Measurements from ENCODE around the gene ERN1.
"Not testable (repeated sequence)": the region's sequence is repeated elsewhere in the genome, so short reads cannot be mapped to it uniquely, and the experiment has no call there.

ERN1 gene

DNA sequence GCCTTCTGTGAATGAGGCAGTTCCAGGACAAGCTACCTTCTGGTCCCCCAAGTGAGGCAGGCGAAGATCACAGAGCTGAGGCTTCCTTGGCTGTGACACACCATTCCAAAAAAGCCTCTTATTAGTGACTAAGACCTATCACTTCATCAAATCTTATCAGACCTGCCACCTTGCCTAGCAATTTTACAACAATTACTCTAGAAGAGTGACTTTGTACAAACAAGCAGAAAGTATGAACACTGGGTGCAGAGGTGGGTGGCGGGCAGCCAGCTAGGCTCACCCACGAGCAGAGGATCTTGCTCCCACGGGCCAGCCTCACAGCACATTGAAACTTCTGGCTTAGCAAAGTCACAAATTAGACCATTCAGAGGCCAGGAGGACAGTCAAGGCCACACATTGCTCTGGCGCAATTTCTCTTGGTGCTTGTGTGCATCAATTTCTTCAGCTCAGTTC, 107.3 kb downstream of the ERN1 start:
- DNase-seq: no peak

DNA sequence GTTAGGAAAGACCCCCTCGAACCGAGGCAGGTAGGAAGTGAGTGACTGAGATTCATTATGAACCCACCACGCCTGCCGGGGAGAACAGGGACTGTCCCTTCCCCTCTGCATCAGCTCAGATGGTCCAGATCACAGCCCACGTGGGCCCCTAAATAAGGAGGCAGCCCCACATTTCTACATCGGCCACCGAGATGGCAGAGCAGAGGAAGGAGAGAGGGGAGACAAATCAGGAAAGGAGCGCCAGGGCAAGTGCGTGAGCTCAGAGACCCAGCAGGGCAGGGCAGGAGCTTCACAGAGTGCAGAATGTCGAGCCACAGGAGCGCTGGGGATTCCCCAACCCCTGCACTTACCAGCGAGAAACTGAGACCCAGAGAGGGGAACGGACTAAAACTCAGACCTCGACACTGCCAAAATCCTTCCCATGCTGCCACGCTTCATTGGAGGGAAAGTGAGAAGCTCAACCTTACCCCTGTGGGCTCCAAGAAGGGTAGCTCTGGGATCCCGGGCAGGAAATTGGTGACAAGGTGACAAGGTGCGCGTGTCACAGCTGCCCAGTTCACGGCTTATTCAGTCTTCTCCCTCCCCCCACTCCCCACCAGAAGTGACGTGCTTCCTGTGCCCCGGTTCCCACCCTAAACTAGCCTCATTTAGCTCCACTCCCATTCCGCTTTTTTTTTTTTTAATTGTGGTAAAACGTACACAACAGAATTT, 109.7 kb downstream of the ERN1 start, which contains the start of gene ICAM2:
Gene ICAM2, minus strand, starts transcription at position 578 of the 711 bp plus-strand sequence. CDS start 13,942 bp downstream, outside the sequence.
- peak; percentile 89 for DNase-seq

DNA sequence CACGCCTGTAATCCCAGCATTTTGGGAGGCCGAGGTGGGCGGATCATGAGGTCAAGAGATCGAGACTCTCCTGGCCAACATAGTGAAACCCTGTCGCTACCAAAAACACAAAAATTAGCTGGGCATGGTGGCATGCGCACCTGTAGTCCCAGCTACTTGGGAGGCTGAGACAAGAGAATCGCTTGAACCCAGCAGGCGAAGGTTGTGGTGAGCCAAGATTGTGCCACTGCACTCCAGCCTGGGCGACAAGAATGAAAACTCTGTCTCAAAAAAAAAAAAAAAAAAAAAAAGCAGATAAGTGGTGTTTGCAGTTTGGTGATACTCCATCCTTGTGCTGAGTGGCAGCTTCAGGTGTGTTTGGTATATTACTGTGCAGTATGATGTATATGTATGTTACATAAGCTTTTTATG, 110.4 kb downstream of the ERN1 start:
- not testable (repeated sequence) for DNase-seq

DNA sequence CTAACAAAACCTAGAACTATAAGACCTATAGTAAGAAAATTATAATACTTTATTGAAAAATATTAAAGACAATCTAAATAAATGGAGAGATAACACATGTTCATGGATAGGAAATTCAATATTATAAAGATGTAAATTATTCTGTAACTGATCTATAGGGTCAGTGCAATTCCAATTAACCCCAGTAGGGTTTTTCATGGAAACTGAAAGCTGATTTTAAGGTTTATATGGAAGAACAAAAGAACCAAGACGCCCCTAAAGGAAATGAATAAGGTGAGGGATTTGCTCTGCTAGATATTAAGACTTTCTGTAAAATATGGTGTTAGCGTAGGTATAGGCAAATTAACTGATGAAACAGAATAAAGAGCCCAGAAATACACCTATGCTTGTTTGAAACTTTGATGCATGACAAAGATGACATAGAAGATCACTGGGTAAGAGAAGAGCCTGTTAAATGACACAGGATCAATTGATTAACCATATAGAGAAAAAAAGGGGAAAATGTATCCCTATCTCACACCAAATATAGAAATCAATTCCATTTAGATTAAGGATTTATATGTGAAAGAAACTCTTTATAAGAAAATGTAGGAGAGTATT, 112.5 kb downstream of the ERN1 start:
- DNase-seq: no peak

DNA sequence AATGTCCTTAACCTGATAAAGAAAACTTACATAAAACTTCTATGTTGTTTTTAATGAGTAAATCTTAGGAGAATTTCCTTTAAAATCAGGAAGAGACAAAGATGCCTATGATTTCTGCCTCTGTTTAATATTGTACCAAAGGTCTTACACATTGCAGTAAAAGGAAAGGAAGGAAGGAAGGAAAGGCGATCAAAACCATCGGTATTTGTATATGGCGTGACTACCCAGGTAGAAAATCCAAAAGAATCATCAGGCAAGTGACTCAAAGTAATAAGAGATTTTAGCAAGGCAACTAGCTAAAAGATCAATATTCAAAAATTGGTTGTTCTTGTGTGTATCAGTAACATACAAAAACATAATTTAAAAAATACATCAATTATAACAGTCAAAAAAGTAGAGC, 113.0 kb downstream of the ERN1 start:
- DNase-seq: no peak

DNA sequence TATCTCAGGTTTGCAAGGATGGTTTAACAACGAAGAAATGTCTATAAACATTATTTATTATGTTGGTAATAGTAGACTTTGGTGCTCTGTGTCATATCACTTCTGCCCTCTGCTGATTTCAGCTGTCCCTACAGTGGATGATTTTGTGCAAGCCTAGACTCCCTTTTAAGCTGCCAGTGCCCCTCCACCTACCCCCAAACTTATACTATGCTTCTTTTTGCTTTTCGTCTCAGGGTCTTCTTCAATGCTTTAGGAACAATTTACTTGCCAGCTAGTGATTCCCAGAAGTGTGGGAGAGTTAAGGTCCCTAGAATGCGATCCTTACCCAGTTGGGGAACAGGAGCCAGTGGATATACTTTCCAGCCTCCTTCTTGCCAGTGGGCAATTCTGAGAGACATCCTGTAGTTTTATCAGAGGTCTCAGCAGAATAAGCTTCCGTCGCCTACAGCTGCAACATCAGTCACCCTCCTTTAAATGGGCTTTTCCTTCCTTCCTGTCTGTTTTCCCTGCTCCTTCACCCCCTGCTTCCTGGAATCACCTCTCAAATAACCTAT, 113.6 kb downstream of the ERN1 start:
- DNase-seq: no peak

DNA sequence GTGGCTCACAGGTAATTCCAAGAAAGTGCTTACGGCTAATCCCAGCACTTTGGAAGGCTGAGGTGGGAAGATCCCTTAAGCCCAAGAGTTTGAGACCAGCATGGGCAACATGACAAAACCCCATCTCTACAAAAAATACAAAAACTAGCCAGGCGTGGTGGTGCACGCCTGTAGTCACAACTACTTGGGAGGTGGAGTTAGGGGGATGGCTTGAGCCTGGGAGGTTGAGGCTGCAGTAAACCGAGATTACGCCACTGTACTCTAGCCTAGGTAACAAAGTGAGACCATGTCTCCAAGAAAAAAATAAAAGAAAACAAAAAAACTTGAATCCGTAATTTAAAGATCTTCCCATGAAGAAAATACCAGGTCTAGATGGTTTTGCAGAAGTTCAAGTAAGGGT, 114.5 kb downstream of the ERN1 start:
- DNase-seq: no peak

DNA sequence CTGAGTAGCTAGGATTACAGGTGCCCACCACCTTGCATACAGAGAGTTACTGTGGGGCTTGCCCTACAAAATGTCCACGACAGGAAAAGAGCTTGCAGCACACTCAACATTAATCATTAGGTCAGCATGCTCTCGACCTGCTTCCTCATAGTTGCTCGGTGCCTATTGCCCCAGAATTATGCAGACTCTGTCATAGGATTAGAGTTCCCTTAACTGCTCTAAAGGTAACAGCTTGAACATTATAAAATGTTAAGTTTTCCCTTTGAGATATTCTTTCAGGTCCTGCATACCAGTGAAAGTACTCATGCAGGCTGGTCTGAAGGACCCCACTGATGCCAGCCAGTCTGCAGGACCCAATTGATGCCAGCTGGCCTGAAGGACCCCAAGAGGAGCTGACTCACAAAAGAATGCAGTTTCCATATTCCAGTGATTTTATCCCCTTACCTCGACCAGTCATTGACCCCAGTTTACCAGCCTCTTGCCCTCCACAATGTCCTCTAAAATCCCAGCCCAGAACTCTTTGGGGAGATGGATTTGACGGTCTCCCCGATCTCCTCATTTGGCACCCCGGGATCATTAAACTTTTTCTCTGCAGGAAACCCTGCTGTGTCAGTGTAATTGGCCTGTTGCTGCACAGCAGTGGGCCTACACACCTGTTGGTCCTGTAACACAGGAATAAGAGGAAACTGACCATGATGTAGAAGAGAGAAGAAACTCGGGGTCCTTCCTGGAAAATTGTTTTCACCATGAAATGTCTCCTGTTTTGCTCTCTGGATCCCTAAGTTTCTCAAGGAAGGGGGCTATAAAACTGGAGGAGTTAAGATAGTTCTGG, 120.2 kb downstream of the ERN1 start:
- DNase-seq: no peak

DNA sequence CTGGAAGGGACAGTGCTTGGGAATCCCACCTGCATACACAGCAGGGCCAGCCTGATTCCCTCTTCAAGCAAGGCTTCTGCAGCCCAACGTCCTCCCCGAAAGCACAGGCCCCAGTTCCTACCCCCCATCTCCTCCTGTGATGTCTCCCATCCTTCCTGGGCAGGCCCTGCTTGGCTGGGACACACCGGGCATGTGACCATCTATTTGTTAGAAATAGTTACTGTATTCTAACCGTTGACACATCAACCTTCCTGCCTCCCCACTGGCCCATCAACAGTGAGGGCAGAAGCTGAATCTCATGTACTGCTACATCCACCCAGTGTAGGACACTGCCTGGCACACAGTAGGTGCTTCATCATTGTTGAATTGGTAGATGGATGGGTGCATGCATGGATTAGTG, 121.1 kb downstream of the ERN1 start:
- DNase-seq: no peak

DNA sequence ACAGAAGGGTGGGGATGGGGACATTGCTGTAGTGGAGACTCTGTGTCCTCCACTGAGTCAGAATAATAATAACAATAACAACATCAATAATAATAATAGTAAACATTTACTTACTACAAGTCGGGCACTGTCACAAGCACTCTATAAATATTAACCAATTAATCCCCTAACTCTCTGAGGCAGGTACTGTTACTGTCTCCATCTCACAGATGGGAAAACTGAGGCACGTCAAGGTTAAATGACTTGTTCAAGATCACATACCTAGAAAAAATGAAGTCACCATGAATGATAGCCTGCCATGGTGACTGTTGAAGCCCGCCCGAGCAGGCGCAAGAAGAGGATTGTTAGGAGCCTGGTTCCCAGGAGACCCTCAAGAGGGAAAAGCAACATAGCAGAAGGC, 121.6 kb downstream of the ERN1 start:
- no peak for DNase-seq

DNA sequence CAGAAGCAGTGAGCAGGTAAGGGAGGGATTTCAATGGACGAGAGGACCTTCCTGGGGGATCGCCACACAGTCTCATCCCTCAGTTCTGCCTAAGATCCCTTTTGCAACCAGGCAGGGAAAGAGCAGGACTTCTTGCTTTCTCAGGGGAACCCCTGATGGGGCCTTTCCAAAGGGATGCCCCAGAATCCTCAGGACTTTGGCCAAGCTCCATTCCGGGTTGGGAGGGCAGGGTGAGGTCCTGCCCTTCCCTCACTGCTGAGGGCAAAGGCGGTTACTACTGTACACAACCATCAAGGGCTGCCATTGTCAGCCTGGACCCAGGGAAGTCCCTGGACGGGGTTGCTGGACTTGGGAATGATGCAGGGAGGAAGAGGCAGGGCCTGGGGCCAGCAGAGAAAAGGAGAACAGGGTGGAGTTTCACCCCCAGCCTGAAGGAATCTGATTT, 122.1 kb downstream of the ERN1 start:
- no peak for DNase-seq

DNA sequence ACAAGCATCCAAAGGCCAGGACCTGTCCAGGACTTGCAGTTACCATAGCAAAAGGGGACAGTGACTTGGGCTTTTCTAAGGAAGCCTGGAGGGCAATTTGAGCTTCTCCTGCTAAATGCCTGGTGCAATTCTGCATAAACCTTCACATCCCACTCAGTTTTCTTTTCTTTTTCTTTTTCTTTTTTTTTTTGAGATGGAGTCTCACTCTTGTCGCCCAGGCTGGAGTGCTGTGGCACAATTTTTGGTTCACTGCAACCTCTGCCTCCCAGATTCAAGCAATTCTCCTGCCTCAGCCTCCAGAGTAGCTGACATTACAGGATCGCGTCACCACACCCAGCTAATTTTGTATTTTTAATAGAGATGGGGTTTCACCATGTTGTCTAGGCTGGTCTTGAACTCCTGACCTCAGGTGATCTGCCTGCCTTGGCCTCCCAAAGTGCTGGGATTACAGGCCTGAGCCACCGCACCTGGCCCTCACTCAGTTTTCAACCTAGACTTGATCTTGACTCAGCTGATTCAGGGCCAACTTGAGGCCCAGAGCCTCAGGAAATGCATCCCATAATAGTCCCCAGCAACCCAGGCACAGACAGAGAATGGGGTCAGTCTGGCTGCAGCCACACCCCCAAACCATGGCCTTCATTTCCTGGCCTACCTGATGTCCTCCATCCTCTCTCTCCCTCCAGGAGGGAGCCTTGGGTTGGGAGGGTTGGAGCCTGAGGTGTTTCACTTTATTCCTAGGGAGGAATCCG, 122.7 kb downstream of the ERN1 start:
- DNase-seq: not testable (repeated sequence)

DNA sequence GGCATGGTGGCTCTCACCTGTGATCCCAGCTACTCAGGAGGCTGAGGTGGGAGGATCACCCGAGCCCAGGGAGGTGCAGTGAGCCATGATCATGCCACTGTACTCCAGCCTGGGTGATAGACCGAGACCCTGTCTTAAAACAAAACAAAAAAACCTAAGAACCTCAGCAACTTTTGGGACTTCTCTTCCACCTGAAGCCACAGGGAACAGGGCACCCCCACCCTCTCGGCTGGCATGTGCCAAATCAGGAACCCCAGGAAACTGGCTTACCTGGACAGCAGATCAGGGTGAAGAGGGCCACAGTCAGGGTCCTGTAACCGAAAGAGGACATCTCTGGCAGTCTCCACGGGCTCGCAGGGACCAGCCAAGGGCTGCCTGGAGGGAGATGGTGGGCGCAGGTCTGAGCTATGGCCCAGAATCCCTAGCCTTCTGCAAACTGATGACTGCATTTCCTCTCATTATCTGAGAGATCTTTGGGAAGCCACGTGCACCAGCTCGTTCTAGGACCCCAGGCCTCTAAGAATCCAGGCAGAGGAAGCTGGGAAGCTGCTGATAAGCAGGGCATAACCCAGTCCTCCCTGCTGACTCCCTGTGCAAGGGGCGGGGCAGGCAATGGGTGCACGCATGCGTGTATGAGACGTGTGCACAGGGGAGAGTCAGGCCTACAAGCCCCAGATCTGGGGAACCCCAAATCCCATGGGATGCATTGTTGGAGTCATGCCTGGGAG, 123.4 kb downstream of the ERN1 start:
- DNase-seq: no peak

DNA sequence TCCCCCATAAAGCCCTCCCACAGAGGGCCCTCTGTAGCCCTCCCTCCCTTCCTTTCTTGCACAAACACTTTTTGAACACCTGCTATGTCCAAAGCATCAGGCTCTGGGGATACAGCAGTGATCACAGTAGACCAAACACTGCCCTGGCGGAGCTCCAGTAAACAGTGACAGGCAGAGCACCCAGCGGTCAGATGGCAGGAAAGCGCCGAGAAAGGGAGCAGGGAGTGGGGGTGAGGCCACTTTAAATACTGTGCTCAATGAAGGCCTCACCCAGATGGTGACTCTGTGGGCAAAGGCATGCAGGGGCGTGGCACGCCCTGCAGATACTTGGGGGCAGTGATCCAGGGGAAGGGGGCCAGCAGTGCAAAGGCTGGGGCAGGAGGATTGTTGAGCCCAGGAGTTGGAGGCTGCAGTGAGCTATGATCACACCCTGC, 124.2 kb downstream of the ERN1 start:
- no peak for DNase-seq

DNA sequence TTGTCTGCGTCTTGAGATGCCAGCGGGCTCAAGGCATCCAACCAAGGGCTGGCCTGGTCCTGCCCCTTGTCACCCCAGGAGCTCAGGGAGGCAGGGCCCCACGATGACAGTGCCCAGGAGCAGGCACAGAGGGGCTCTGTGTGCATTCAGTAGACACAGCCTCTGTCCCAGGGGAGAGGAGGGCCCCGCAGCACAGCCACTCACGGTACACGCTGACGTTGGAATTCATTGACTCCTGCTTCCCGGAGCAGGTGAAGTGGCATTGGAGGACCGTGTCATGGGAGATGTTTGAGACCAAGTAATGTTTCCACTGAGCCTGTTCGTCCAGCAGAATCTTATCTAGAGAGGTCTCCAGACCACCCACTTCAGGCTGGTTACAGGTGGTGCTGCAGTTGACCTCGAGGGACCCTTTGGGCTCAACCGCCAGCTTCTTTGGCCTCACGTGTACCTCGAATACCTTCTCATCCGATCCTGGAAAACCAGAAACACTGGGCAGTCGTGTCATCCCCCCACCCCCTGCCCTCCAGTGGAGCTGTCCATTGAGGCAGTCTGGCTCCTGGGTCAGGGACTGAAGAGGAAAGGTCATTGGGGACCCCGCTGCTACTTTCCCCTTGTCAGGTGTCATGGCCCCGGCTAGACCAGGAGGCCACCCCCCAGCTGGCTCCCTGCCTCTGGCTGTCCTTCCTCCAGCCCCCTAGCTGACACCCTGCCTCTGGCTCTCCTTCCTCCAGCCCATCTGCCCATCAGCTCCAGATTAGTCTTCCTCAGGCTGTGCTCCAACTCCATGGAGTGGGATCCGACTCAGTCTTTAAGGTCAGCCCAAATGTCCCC, 124.8 kb downstream of the ERN1 start:
- DNase-seq: no peak

DNA sequence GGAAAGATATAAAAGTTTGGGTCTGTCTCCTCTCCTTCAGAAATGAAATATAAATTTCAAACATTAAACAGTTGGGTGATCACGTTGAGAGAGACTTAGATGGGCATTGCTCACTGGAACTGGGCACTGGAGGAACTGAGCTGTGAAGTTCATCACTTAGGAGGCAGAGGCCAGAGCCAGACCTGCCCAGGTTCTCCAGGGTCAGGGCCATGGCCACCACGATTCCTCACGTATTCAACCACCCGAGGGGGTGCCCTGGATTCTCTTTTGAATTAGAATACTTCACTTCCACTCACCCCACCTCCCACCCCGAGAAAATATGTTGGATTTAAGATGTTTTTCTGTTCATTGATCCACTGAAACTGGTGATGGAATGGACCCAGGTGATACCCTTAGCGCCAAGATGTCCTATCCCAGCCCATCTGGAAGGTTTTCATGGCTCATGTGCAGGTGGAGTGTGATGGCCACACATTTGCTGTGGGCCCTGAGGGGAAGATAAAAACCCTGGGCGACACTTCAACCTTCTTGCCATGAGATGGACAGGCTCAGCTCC, 125.7 kb downstream of the ERN1 start:
- DNase-seq: no peak

DNA sequence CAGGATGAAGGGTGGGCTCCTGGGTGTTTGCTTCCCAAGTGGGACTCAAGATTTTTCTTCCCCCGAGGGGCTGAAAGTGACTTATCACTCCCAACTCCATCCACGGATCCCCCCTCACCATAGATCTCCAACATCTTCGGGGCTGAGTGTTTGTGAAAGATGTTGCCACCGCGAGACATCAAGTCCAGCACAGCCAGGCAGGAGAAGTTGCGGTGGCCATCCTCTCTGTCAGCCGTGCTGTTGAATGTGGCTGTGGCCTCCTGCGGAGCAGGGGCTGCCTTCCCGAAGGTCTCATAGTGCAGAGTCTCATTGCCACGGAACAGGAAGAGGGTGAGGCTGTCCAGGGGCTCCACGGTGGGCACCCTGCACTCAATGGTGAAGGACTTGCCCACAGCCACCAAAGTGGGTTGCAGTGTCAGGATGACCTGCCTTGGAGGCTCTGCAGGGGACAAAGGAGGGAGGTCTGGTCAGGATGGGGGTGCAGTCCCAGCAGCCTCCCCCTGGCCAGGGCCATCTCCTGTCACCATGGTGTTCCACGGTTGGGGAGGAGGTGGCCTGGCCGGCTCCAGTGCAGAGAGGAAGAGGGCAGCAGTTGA, 126.3 kb downstream of the ERN1 start:
- DNase-seq: no peak

DNA sequence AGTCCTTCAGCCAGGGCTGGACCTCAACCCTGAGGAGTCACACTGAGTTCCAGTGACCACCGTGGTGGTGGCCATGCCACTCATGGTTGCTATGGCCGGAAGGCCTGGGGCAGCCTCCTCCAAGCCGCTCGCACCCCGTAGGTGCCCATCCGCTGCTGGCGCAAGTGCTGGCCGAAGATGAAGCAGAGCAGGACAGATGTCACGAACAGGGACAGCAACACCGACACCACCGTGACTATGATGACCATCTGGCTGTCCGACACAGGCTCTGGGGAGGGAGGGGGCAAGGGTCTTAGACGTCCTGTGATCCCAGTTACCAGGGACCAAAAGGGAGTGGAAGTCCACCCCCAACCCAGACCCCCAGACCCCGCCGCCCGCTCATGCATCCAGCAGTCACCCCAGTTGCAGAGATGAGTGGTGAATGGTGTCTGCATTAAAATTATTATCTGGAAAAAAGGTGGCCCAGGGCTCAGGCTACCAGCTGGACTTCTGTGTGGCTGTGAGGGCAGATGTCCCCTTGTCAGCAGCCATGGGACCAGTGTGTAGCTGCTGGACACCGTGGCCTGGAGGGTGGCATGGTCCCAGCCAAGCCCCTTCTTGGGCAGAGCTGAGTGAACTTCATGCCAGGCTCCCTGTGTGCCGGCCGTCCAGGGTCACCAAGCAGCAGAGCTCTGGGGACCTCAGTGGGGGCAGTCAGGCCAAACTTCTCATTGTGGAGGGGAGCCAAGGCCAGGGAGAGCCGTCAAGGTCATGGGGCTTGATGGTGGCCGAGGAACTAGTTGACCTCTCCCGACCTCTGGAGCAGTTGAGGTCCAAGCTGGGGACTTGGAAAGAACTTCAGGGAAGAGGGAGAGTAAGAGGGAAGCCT, 127.1 kb downstream of the ERN1 start:
- DNase-seq: no peak
